ENCODE data around the gene OPRL1.
A peak's percentile ranks its signal among the peaks of the same experiment; 100 is the strongest.
"Not testable (repeated sequence)": the region's sequence is repeated elsewhere in the genome, so short reads cannot be mapped to it uniquely, and the experiment has no call there.

Gene OPRL1

DNA sequence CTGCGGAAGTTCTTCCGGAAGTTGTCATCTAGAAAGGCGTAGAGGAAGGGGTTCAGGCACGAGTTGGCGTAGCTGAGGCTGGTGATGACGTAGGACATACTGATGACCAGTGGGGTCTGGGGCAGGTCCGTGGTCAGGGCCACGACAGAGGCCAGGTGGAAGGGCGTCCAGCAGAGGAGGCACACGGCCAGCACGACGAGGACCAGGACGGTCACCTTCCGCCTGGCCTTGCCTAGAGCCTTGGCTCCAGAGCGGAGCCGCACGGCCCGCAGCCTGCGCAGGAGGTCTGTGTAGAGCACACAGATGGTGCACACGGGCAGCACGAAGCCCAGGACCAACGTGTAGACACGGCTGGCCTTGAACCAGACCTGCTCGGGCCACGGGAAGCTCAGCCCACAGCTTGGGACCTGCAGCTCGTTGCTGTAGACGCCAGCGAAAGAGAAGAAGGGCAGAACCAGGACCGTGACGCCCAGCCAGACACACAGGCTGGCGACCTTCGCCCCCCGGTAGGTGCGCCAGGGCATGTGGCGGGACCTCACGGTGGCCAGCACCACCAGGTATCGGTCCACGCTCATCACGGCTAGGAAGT is 26.1 kb downstream of the OPRL1 start:
- no peak for DNase-seq

GRCh38 chr20:64106435-64106961 is 26.6 kb downstream of the OPRL1 start:
- DNase-seq: no peak

DNA sequence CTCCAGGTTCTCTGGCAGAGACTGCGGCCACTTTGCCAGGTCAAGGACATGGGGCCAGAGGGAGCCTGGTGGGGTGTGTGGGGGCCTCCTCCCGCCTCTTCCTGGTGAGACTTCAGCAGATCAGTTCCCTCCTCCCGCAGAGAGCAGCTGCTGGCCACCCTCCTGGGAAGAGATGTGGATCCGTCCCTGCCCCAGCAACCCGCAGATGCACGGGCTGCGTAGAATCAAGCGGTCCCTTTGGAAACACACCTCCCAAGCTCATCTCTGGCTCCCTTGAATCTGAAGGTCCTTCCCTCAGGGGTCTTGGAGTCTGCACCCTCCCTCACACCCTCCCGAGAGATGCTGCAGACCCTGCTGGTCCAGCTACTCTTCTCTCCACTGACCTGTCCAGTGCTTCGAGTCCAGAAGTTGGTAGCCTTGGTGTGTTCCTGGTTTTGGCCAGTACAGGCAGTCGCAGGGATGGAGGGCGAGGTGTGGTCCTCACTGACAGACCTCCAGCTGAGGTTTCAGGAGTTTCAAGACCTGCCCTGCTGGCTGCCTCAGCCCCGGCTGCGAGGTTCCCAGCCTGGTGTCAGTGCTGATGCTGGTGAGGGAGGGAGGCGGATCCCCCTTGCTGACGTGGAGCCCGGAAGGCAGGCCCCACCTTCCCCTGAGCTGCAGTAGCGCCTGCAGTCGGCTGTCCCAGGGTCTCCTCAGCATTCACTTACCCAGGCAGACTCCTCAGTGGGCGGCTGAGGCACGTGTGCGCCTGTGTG is 27.3 kb downstream of the OPRL1 start, which contains the start of gene NPBWR2:
NPBWR2 (minus strand) TSS at position 585 of the 755 bp plus-strand sequence. CDS start 734 bp downstream, outside the sequence.
- DNase-seq: no peak

- DNase-seq: no peak
These were observed 28.0 kb downstream of the OPRL1 start for GRCh38 chr20:64107736-64108457.

DNA sequence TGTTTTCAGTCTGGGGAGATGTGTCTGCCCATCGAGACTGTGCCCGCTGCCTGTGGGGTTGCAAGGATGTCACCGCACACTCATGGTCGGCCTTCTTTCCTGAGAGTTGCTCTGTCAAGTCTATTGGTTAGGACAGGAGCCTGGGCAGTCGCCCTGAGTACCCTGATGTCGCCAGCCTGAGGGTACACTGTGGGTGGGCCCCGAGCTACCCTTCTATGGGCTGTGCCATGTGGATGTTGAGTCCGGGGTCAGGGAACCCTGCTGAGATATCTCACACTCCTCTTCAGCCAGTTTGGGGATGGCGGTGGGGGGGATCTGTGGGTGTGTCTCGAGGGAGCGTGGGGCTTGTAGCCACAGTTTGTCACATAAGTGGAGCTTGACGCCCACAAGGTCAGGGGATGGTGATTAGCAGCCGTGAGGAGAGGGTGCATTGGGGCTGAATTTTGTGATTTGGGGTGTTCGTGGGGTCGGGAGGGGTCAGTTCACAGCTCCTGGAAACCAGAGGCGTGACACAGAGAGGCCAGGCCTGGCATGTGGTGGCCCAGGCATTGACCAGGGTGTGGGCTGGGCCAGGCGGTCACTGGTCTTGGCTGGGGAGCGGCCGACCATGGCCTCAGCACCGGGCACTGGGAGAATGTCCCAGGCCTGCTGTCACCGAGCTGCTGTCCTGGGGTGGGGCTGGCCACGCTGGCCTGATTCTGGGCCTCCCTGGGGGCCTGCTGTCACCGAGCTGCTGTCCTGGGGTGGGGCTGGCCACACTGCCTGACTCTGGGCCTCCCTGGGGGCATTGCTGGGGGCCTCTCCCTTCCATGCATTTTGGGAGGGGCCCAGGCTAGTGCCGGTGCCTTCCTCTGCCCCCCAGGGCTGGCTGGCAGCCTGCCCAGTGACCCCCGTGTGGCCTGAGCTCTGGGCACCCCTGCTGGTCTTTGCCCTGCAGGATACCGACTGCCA is 29.1 kb downstream of the OPRL1 start:
- DNase-seq: no peak

GRCh38 chr20:64109831-64110391 is 30.0 kb downstream of the OPRL1 start:
- DNase-seq: no peak

DNA sequence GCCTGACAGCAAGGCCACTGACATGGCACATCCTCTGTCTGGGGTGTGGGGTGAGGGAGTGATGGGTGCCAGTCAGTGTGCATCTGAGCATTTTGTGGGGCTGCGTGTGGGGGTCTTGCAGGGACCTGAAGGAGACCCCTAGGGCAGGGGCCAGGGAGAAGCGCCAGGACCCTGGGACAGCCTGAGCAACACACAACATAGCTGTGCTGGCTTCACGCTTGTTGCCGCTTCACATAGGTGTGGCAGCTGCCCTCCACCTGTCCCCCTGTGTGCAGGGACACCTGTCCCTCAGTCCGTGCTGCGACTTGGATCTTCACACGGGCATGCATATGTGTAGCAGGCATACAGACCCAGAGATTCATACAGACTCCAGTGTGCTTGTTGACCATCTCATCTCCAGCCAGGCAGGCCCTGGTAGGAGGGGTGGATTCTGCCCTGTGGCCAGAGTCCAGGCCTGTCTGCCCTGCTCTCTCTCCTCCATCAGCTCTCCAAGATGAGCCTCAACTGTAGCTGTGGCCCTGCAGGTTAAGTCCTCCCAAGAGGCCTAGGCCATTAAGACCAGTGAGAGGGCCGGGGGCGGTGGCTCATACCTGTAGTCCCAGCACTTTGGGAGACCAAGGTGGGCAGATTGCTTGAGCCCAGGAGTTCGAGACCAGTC is 30.7 kb downstream of the OPRL1 start:
- no peak for DNase-seq

DNA sequence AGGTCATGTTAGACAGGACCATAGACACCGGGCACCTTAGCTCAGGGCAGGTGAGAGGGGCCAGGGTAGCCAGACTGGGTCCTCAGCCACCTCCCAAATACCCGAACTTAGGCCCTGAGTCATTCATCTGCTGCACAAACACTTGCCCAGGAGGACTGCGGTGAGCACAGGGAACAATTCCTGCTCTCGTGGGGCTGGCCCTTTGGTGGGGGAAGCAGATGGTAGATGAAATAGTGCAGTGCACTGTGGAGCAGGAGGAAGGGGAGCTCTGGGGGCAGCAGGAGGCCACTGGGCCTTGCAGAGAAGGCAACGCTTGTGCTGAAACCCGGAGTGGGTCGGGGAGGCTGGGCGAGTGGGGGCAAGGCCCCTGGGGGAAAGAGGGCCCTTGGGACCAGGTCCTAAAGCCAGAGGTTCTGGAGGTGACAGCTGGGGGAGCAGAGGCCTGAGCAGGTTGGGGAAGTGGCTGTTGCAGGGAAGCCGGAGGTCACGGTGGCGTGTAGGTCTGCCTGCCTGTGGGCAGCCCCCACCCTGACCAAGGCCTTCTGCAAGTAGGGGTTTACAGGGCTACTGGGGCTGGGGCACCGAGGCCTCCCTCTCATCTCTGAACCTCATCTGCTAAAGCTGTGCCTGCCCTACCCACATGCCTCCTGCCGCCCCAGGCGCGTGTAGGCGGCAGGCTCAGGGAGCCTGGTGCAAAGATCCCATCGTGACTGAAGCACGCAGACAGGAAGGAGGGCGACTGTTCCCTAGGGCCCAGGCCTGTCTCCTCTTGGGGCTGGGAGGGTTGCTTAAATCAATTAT is 32.2 kb downstream of the OPRL1 start:
- peak; percentile 59 for DNase-seq

GRCh38 chr20:64112691-64113443 is 33.0 kb downstream of the OPRL1 start:
- no peak for DNase-seq

- no peak for DNase-seq
These were observed 33.5 kb downstream of the OPRL1 start for GRCh38 chr20:64113444-64113775.

- DNase-seq: no peak
These were observed 34.0 kb downstream of the OPRL1 start for GRCh38 chr20:64113796-64114355.

- DNase-seq: no peak
These were observed 34.6 kb downstream of the OPRL1 start for GRCh38 chr20:64114356-64114971.

GRCh38 chr20:64115171-64115911 is 35.5 kb downstream of the OPRL1 start:
- DNase-seq: no peak

- no peak for DNase-seq
These were observed 36.1 kb downstream of the OPRL1 start for GRCh38 chr20:64116016-64116415.

DNA sequence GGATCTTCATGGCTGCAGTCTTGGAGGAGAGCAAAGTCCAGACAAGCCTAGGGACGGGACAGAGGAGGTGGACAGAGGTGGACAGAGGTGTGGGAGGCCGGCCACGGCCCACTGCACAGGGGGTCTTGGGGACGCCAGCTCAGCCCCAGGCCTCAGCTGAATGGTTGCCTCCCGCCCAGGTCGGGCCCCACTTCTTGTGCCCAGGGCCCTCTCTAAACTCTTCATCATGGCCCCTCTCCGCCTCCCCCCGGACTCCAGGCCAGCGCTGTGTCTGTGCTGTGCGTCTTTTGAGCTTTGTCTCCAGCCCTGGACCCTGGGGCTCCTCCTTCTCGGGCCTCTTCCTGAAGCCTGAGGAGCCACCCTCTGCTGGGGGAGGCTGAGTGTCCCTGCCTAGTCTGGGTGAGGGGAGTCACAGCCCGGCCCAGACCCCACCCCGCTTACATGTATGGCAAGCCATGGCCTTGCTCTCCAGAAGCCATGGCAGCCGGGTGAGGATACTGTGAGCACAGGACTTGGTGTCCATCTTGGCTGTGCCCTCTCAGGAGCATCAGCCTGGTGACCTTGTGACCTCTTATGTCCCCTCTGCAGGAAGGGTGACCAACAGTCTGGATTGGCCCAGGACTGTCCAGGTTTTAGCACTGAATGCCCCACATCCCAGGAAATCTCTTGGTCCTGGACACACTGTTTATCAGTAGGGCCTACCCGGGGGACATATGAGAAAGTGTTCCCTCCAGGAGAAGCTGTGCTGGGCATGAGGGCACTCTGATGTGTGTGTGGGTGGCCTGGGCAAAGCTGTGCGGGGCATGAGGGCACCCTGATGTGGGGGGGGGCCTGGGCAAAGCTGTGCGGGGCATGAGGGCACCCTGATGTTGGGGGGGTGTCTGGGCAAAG is 36.9 kb downstream of the OPRL1 start:
- DNase-seq: no peak

DNA sequence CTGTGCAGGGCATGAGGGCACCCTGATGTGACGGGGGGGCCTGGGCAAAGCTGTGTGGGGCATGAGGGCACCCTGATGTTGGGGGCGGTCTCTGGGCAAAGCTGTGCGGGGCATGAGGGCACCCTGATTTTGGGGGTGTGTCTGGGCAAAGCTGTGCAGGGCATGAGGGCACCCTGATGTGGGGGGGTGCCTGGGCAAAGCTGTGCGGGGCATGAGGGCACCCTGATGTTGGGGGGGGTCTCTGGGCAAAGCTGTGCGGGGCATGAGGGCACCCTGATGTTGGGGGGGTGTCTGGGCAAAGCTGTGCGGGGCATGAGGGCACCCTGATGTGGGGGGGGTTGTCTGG is 37.5 kb downstream of the OPRL1 start:
- DNase-seq: not testable (repeated sequence)

- no peak for DNase-seq
These were observed 39.4 kb downstream of the OPRL1 start for GRCh38 chr20:64119301-64119680.
